Uterus (tissue), 2 donors: ENCODE data around the gene RAX2.

Experiments
- CTCF ChIP-seq, 4 experiments: fragments of 200-600 bp in 2 of 4; fragments of 450-650 bp in 2 of 4; sonication (generic) in 2 of 4; IDR thresholded peaks; one replicate each; pipeline ENCODE4 v1.5.1; 2016 to 2019; ENCODE audit warnings: antibody characterized with exemption in 4 of 4, mild to moderate bottlenecking in 2 of 4, moderate library complexity in 1 of 4
- POLR2A ChIP-seq, 2 donors: fragments of 450-650 bp; IDR thresholded peaks; one replicate each; pipeline ENCODE4 v1.6.1; 2016; ENCODE audit warnings: antibody characterized with exemption in 2 of 2, mild to moderate bottlenecking in 1 of 2, moderate library complexity in 1 of 2

- TF ChIP-seq CTCF (IDR thresholded peaks at IDR 0.05) (no peak), POLR2A (IDR thresholded peaks at IDR 0.05) (no peak)
Measured at GRCh38 chr19:3725640-3726310, 46.3 kb downstream of the RAX2 start.
